ACHN (cell line): Measurements from ENCODE around the gene LKAAEAR1.

Source experiments
- DNase-seq: peaks from one replicate; pipeline ENCODE4 v3.0.0-alpha.2; 2015
- in situ Hi-C: cut with HindIII; loops from 2 replicates; pipeline ENCODE4 v1.10.0; 2017; ENCODE audit warnings: low sequenced_read_pairs, low pct_ligation_motif_present, low pct_unique_long_range_greater_than_20kb

The LKAAEAR1 gene

GRCh38 chr20:64057628-64058498 is 26.3 kb downstream of the LKAAEAR1 start:
- peak; percentile 53 for DNase-seq
- in situ Hi-C loops: no loop called here

GRCh38 chr20:64056889-64057627 is 27.1 kb downstream of the LKAAEAR1 start:
- in situ Hi-C loops: no loop called here
- DNase-seq: no peak

GRCh38 chr20:64056639-64056888 is 27.6 kb downstream of the LKAAEAR1 start:
- in situ Hi-C loops: no loop called here

GRCh38 chr20:64055893-64056638 is 28.1 kb downstream of the LKAAEAR1 start:
- DNase-seq: no peak
- in situ Hi-C loops: no loop called here

More at GRCh38 chr20:64056639-64056888, 27.6 kb downstream of the LKAAEAR1 start:
- no peak for DNase-seq

- DNase-seq: no peak
- in situ Hi-C loops: no loop called here
Observed at GRCh38 chr20:64055396-64055892, 28.8 kb downstream of the LKAAEAR1 start.

- peak; percentile 34 for DNase-seq
- in situ Hi-C loops: no loop called here
Observed at GRCh38 chr20:64053841-64054661, 30.1 kb downstream of the LKAAEAR1 start.

GRCh38 chr20:64052987-64053840 is 31.0 kb downstream of the LKAAEAR1 start:
- DNase-seq: no peak
- in situ Hi-C loops: no loop called here

- no peak for DNase-seq
- in situ Hi-C loops: no loop called here
Observed at GRCh38 chr20:64052326-64052722, 31.9 kb downstream of the LKAAEAR1 start.

- in situ Hi-C loops: no loop called here
- DNase-seq: no peak
Observed at GRCh38 chr20:64051561-64052325, 32.5 kb downstream of the LKAAEAR1 start.

GRCh38 chr20:64051033-64051452 is 33.2 kb downstream of the LKAAEAR1 start:
- in situ Hi-C loops: no loop called here
- DNase-seq: no peak

GRCh38 chr20:64050261-64051032 is 33.8 kb downstream of the LKAAEAR1 start:
- DNase-seq: no peak
- in situ Hi-C loops: no loop called here

- in situ Hi-C loops: no loop called here
- DNase-seq: no peak
Observed at GRCh38 chr20:64049878-64050260, 34.3 kb downstream of the LKAAEAR1 start.

GRCh38 chr20:64049060-64049877 is 34.9 kb downstream of the LKAAEAR1 start, which contains the start of gene SOX18:
TSS of gene SOX18 (minus strand) at chr20:64049639. CDS start at chr20:64049516, 123 bp downstream.
- in situ Hi-C loops: no loop called here
- DNase-seq: no peak

- no peak for DNase-seq
- in situ Hi-C loops: no loop called here
Observed at GRCh38 chr20:64048402-64049044, 35.7 kb downstream of the LKAAEAR1 start.

GRCh38 chr20:64047968-64048401 is 36.2 kb downstream of the LKAAEAR1 start:
- no peak for DNase-seq
- in situ Hi-C loops: no loop called here
